K562 (cell line): ENCODE results near the gene OPCML. TPM values are rescaled to one million over a fixed set of nuclear protein-coding genes. Genes with fewer than 3 reads are reported as not detected.

Experiments used
- ATAC-seq: fragments of 200-7000 bp; cut with Tn5 transposase; 3 replicates; pipeline ENCODE4 v1.9.1; 2020; ENCODE audit warnings: moderate library complexity
- BruUV-seq: library from RNA; stranded (reverse); fragments of 400-500 nt; replicated peaks from 2 replicates; lab custom pipeline; 2021; lab: Mats Ljungman, UMichigan
- CTCF ChIA-PET: fragments of 300-600 bp; formaldehyde crosslinking; extraction: SDS; loops from one replicate; lab custom pipeline; 2021; ENCODE audit warnings: low intra/inter-chr PET ratio; lab: Yijun Ruan, JAX
- POLR2A ChIA-PET: fragments of 300-600, 350-650 bp; sonication (Branson Sonifier 250); formaldehyde crosslinking; extraction: SDS; loops from one replicate; lab custom pipeline; 2021; ENCODE audit warnings: antibody characterized with exemption, inconsistent platforms; lab: Yijun Ruan, JAX
- DNase-seq, 4 experiments: peaks; one replicate each; pipeline versions ENCODE4 v3.0.0 to v3.0.0-alpha.2; 2011 to 2018; ENCODE audit warnings: low spot score in 3 of 4, mixed read lengths in 3 of 4; ENCODE audit errors: extremely low read depth in 1 of 4
- FAIRE-seq: peaks from 2 replicates; lab custom pipeline; 2011; peaks lifted over from hg19 to GRCh38; lab: Jason Lieb, UNC
- H2AFZ ChIP-seq: 2 replicates; pipeline ENCODE4 v1.6.0; 2011; ENCODE audit warnings: low read depth, low read length, control low read depth, inconsistent platforms
- H3K27ac ChIP-seq: fragments of 200-600 bp; 3 replicates; pipeline ENCODE4 v1.8.0; 2011; ENCODE audit warnings: low read depth, mild to moderate bottlenecking, control low read depth, inconsistent platforms, low read length, moderate library complexity, mixed read lengths; ENCODE audit errors: extremely low read depth
- H3K27me3 ChIP-seq, 2 experiments: fragments of 300-600 bp in 1 of 2; 2 replicates in 1 of 2; 3 replicates in 1 of 2; pipeline versions ENCODE4 v1.6.0 to v1.8.0; 2011; ENCODE audit warnings: inconsistent platforms in 2 of 2, low read length in 2 of 2, mild to moderate bottlenecking in 1 of 2, mixed read lengths in 1 of 2, moderate library complexity in 1 of 2; ENCODE audit not compliant: control insufficient read depth in 2 of 2, insufficient read depth in 2 of 2
- H3K36me3 ChIP-seq: fragments of 300-600 bp; 3 replicates; pipeline ENCODE4 v1.8.0; 2011; ENCODE audit warnings: mild to moderate bottlenecking, low read length, inconsistent platforms; ENCODE audit not compliant: control insufficient read depth, insufficient read depth
- H3K4me1 ChIP-seq, 2 experiments: fragments of 200-600 bp in 1 of 2; replicated peaks in 1 of 2; 2 replicates in 1 of 2; 3 replicates in 1 of 2; pipeline versions ENCODE4 v1.5.1 to v1.8.0; 2011; ENCODE audit warnings: inconsistent platforms in 2 of 2, low read length in 2 of 2, mild to moderate bottlenecking in 1 of 2, mixed read lengths in 1 of 2, moderate library complexity in 1 of 2; ENCODE audit not compliant: control insufficient read depth in 2 of 2, insufficient read depth in 2 of 2
- H3K4me2 ChIP-seq: 2 replicates; pipeline ENCODE4 v1.6.1; 2011; ENCODE audit warnings: low read length, control low read depth, inconsistent platforms, mixed read lengths; ENCODE audit not compliant: insufficient read depth
- H3K4me3 ChIP-seq: fragments of 200-600 bp; sonication (generic), shearing (Covaris generic); 2 replicates; pipeline ENCODE4 v1.5.1; 2016; ENCODE audit warnings: control low read depth, inconsistent platforms
- H3K79me2 ChIP-seq: fragments of 200-600 bp; 3 replicates; pipeline ENCODE4 v1.8.0; 2011; ENCODE audit warnings: low read length, inconsistent platforms; ENCODE audit not compliant: control insufficient read depth, insufficient read depth
- H3K9ac ChIP-seq, 2 experiments: 2 replicates each; pipeline versions ENCODE4 v1.6.0 to v1.6.1; 2011; ENCODE audit warnings: low read depth in 2 of 2, low read length in 2 of 2, control low read depth in 1 of 2, inconsistent platforms in 1 of 2, mild to moderate bottlenecking in 1 of 2, mixed read lengths in 1 of 2; ENCODE audit not compliant: insufficient read depth in 1 of 2
- H3K9me1 ChIP-seq: one replicate; pipeline ENCODE4 v1.6.0; 2011; ENCODE audit warnings: inconsistent platforms, mild to moderate bottlenecking, low read length, moderate library complexity; ENCODE audit not compliant: control insufficient read depth, insufficient read depth
- H3K9me3 ChIP-seq: replicated peaks from 2 replicates; pipeline ENCODE4 v1.5.1; 2011; ENCODE audit warnings: low read depth, low read length, inconsistent platforms; ENCODE audit not compliant: control insufficient read depth, insufficient read depth
- H4K20me1 ChIP-seq: replicated peaks from 2 replicates; pipeline ENCODE4 v1.6.1; 2011; ENCODE audit warnings: low read length, inconsistent platforms, mixed read lengths; ENCODE audit not compliant: control insufficient read depth, insufficient read depth
- HMGXB4 ChIP-seq: sonication (generic); formaldehyde crosslinking; IDR thresholded peaks from 2 replicates; pipeline ENCODE4 v1.8.1; 2023; ENCODE audit warnings: mild to moderate bottlenecking, missing genetic modification reagents
- PML ChIP-seq: IDR thresholded peaks from 2 replicates; pipeline ENCODE4 v1.6.1; 2012; ENCODE audit warnings: low read length, inconsistent platforms
- RUNX1 ChIP-seq: sonication (generic); IDR thresholded peaks from 2 replicates; pipeline ENCODE4 v1.6.1; 2016; ENCODE audit warnings: antibody characterized with exemption, low read depth
- SLC30A9 ChIP-seq: fragments of 250-450 bp; sonication (Bioruptor Pico); IDR thresholded peaks from 2 replicates; pipeline ENCODE4 v1.8.0; 2022; ENCODE audit warnings: mild to moderate bottlenecking, moderate library complexity
- SRSF1 ChIP-seq: fragments of 200-400 bp; formaldehyde crosslinking; IDR thresholded peaks from 2 replicates; pipeline ENCODE4 v1.6.1; 2017; ENCODE audit warnings: mild to moderate bottlenecking, low read depth, low read length, moderate library complexity
- ZBTB8A ChIP-seq: fragments of 450-650 bp; IDR thresholded peaks from 2 replicates; pipeline ENCODE4 v1.6.1; 2018; ENCODE audit warnings: mild to moderate bottlenecking, moderate library complexity; ENCODE audit not compliant: partially characterized antibody
- ZMIZ1 ChIP-seq, 2 experiments: fragments of 150-350 bp in 1 of 2; IDR thresholded peaks; 2 replicates each; pipeline ENCODE4 v1.6.1; 2012 to 2016; ENCODE audit warnings: low read depth in 2 of 2, low read length in 2 of 2, mild to moderate bottlenecking in 1 of 2, moderate library complexity in 1 of 2
- ZNF57 ChIP-seq: fragments of 450-650 bp; formaldehyde crosslinking; IDR thresholded peaks from 2 replicates; pipeline ENCODE4 v1.4.0; 2020; ENCODE audit warnings: mild to moderate bottlenecking, moderate library complexity
- WGBS: fragments of 100-300 bp; shearing (Covaris generic); methylation state at CpG from one replicate; pipeline ENCODE4 v1.1.6; 2016; ENCODE audit warnings: low coverage, mixed read lengths; ENCODE audit not compliant: insufficient coverage; ENCODE audit errors: missing lambda C conversion rate; 5-methylcytosine and 5-hydroxymethylcytosine counted together
- in situ Hi-C: fragments of 300-500 bp; cut with MboI; formaldehyde crosslinking; loops from 4 replicates; pipeline ENCODE4 v1.15.0; 2018; ENCODE audit warnings: inconsistent platforms, mixed read lengths
- intact Hi-C: fragments of 100-400 bp; cut with micrococcal nuclease; formaldehyde crosslinking; loops from 2 replicates; pipeline ENCODE4 v1.14.2; 2022
- polyA plus RNA-seq, 8 experiments: library from polyadenylated mRNA; depleted of rRNA in 4 of 8; stranded (reverse) in 5 of 8; unstranded in 3 of 8; fragments of >200 nt; fragmentation: Nextera tagmentation in 2 of 8; fragmentation: Illumina TruSeq in 1 of 8; extraction: Ambion mirVana in 2 of 8; extraction: Trizol in 1 of 8; gene quantifications; 2 replicates each; pipeline versions ENCODE4 v1.2.1 to v1.2.3, GENCODE V29; 2011 to 2014; ENCODE audit warnings: inconsistent platforms in 1 of 8, missing spikeins in 1 of 8
- total RNA-seq, 7 experiments: library from RNA; depleted of rRNA in 6 of 7; stranded (reverse); fragments of >200 nt in 6 of 7; fragmentation: Illumina TruSeq in 2 of 7; extraction: Trizol in 2 of 7; gene quantifications; 2 replicates each; pipeline versions ENCODE4 v1.2.1 to v1.2.3, GENCODE V29; 2011 to 2021; ENCODE audit warnings: low replicate concordance in 1 of 7

Gene OPCML
- total and polyA plus RNA-seq, 9 of the 15 experiments (the other 6 are each of a cell fraction or from before 2014, with no cell fraction given) = not detected

- ChIA-PET CTCF (no interaction called here), POLR2A (no interaction called here)
- Histone ChIP-seq H3K4me2 (no peak overlapping the region), H3K9me1 (no peaks in the 10 kb centered on the region), H3K4me3 (no peak overlapping the region), H3K36me3 (no peaks in the 10 kb centered on the region), H3K27me3 (no peaks in the 10 kb centered on the region), H3K9ac (no peak overlapping the region), H3K9me3 (no peaks in the 10 kb centered on the region), H3K27ac (no peak overlapping the region), H2AFZ (no peak overlapping the region), H3K79me2 (no peaks in the 10 kb centered on the region), H3K4me1 (no peaks in the 10 kb centered on the region), H4K20me1 (no peaks in the 10 kb centered on the region)
- no peak for ATAC-seq
- TF ChIP-seq ZBTB8A = no peak
- TF ChIP-seq ZMIZ1 (IDR thresholded peaks at IDR 0.05; ENCODE audit: low read depth in 2 of 2, low read length in 2 of 2) = no peak
- TF ChIP-seq SRSF1 = no peak
- TF ChIP-seq RUNX1 = no peak
- no peak for TF ChIP-seq HMGXB4 (CRISPR knock-in tag)
- TF ChIP-seq SLC30A9 (CRISPR knock-in tag) = no peak
- no peak for TF ChIP-seq ZNF57 (CRISPR knock-in tag)
- no peak for TF ChIP-seq PML
- intact Hi-C loops (no loop called here), in situ Hi-C loops (no loop called here)
- no TSS peak for BruUV-seq
- DNase-seq = no peak
- 2% methylated on average over 6 of the region's 6 CpGs for WGBS
- no peak for FAIRE-seq
Measured at GRCh38 chr11:132888226-132888625, 644.1 kb downstream of the OPCML start.
